HCT116 (cell line): ENCODE data around the gene FBXL17. TPM values are rescaled to one million over a fixed set of nuclear protein-coding genes. Genes with fewer than 3 reads are reported as not detected.

Experiments used
- ATAC-seq: fragments of 200-7000 bp; cut with Tn5 transposase; 2 replicates; pipeline ENCODE4 v1.9.1; 2020; ENCODE audit warnings: mild to moderate bottlenecking, moderate library complexity
- BruUV-seq: library from RNA; stranded (reverse); fragments of 400-500 nt; replicated peaks from 2 replicates; lab custom pipeline; 2021; lab: Mats Ljungman, UMichigan
- CTCF ChIA-PET: fragments of 300-600 bp; sonication (Branson Sonifier 250); formaldehyde crosslinking; loops from one replicate; lab custom pipeline; 2021; ENCODE audit warnings: antibody characterized with exemption; lab: Charles Lee
- POLR2A ChIA-PET: fragments of 300-600, 350-600 bp; sonication (Branson Sonifier 250); formaldehyde crosslinking; loops from one replicate; lab custom pipeline; 2021; ENCODE audit warnings: antibody characterized with exemption; lab: Charles Lee
- RAD21 ChIA-PET, 2 experiments: fragments of 300-600 bp; sonication (Branson Sonifier 250); formaldehyde crosslinking; loops; one replicate each; lab custom pipeline; 2023; ENCODE audit warnings: low total read pairs in 2 of 2; ENCODE audit not compliant: uncharacterized antibody in 2 of 2, unreplicated experiment in 2 of 2, low non-redundant PET in 1 of 2; lab: Charles Lee
- DNase-seq: peaks from one replicate; pipeline ENCODE4 v3.0.0-alpha.2; 2010; ENCODE audit warnings: low read depth, low spot score
- H2AFZ ChIP-seq: fragments of 200-600 bp; shearing (Covaris generic), sonication (generic); 2 replicates; pipeline ENCODE4 v1.6.1; 2017; ENCODE audit warnings: low read depth, mixed run types, mixed read lengths, antibody characterized with exemption, low read length; ENCODE audit not compliant: poor library complexity, severe bottlenecking
- H3K27ac ChIP-seq: 2 replicates; pipeline ENCODE4 v1.5.1; 2012; ENCODE audit warnings: low read depth, low read length
- H3K27me3 ChIP-seq: fragments of 200-600 bp; sonication (generic); 2 replicates; pipeline ENCODE4 v1.6.1; 2016; ENCODE audit warnings: mixed run types, low read length, mixed read lengths; ENCODE audit not compliant: insufficient read depth
- H3K36me3 ChIP-seq, 2 experiments: fragments of 200-500 bp in 1 of 2; fragments of 200-600 bp in 1 of 2; sonication (Bioruptor generic) in 1 of 2; sonication (generic) in 1 of 2; 2 replicates each; pipeline versions ENCODE4 v1.5.1 to v1.6.1; 2014 to 2016; ENCODE audit warnings: low read length in 2 of 2, inconsistent platforms in 1 of 2, mixed read lengths in 1 of 2, mixed run types in 1 of 2; ENCODE audit not compliant: insufficient read depth in 2 of 2, control insufficient read depth in 1 of 2
- H3K4me1 ChIP-seq, 2 experiments: fragments of 200-600 bp in 1 of 2; sonication (generic) in 1 of 2; 2 replicates each; pipeline versions ENCODE4 v1.5.1 to v1.6.1; 2012 to 2017; ENCODE audit warnings: low read length in 2 of 2, inconsistent platforms in 1 of 2, mild to moderate bottlenecking in 1 of 2, mixed read lengths in 1 of 2, mixed run types in 1 of 2, moderate library complexity in 1 of 2; ENCODE audit not compliant: insufficient read depth in 2 of 2, control insufficient read depth in 1 of 2
- H3K4me2 ChIP-seq: fragments of 200-600 bp; sonication (generic); 2 replicates; pipeline ENCODE4 v1.6.1; 2017; ENCODE audit warnings: mixed run types, low read length, mixed read lengths
- H3K4me3 ChIP-seq, 2 experiments: fragments of 200-600 bp in 1 of 2; sonication (generic) in 1 of 2; replicated peaks in 1 of 2; 2 replicates each; pipeline ENCODE4 v1.5.1; 2011 to 2016; ENCODE audit warnings: low read length in 2 of 2, control low read depth in 1 of 2, low read depth in 1 of 2, mild to moderate bottlenecking in 1 of 2, mixed read lengths in 1 of 2, mixed run types in 1 of 2
- H3K79me2 ChIP-seq: fragments of 200-600 bp; sonication (generic); 2 replicates; pipeline ENCODE4 v1.6.1; 2017; ENCODE audit warnings: mild to moderate bottlenecking, mixed run types, low read length, moderate library complexity, mixed read lengths; ENCODE audit not compliant: insufficient read depth
- H3K9ac ChIP-seq: fragments of 200-600 bp; sonication (generic); 2 replicates; pipeline ENCODE4 v1.6.1; 2016; ENCODE audit warnings: low read length, mixed read lengths
- H3K9me2 ChIP-seq: fragments of 200-600 bp; sonication (generic), shearing (Covaris generic); 2 replicates; pipeline ENCODE4 v1.6.1; 2017; ENCODE audit warnings: mixed run types, mild to moderate bottlenecking, moderate library complexity; ENCODE audit not compliant: insufficient read depth
- H3K9me3 ChIP-seq, 2 experiments: fragments of 200-500 bp in 1 of 2; fragments of 200-600 bp in 1 of 2; sonication (Bioruptor generic) in 1 of 2; sonication (generic) in 1 of 2; 2 replicates each; pipeline ENCODE4 v1.6.1; 2014 to 2017; ENCODE audit warnings: low read length in 2 of 2, mixed read lengths in 2 of 2, inconsistent platforms in 1 of 2, low read depth in 1 of 2, mild to moderate bottlenecking in 1 of 2, mixed run types in 1 of 2, moderate library complexity in 1 of 2; ENCODE audit not compliant: control insufficient read depth in 1 of 2, insufficient read depth in 1 of 2
- H4K20me1 ChIP-seq: fragments of 200-600 bp; sonication (generic), shearing (Covaris generic); 2 replicates; pipeline ENCODE4 v1.6.1; 2017; ENCODE audit warnings: mixed run types, mild to moderate bottlenecking, moderate library complexity; ENCODE audit not compliant: insufficient read depth
- ELF1 ChIP-seq: IDR thresholded peaks from 2 replicates; pipeline ENCODE4 v1.6.1; 2012; ENCODE audit warnings: low read depth, borderline replicate concordance
- EZH2 ChIP-seq: fragments of 200-600 bp; sonication (generic); IDR thresholded peaks from 2 replicates; pipeline ENCODE4 v1.6.1; 2017; ENCODE audit warnings: antibody characterized with exemption, mixed run types
- FOSL1 ChIP-seq: IDR thresholded peaks from 2 replicates; pipeline ENCODE4 v1.6.1; 2012; ENCODE audit warnings: low read depth
- POLR2A ChIP-seq: IDR thresholded peaks from 2 replicates; pipeline ENCODE4 v1.7.0; 2011; ENCODE audit warnings: borderline replicate concordance; ENCODE audit not compliant: insufficient read depth, insufficient read length; ENCODE audit errors: extremely low read depth
- RAD21 ChIP-seq: IDR thresholded peaks from 2 replicates; pipeline ENCODE4 v1.6.1; 2012; ENCODE audit warnings: low read depth, mild to moderate bottlenecking
- SIN3A ChIP-seq: IDR thresholded peaks from 2 replicates; pipeline ENCODE4 v1.6.1; 2012; ENCODE audit warnings: low read depth
- SP1 ChIP-seq: IDR thresholded peaks from 2 replicates; pipeline ENCODE4 v1.6.1; 2012; ENCODE audit warnings: low read depth
- SRF ChIP-seq: IDR thresholded peaks from 2 replicates; pipeline ENCODE4 v1.6.1; 2012; ENCODE audit warnings: low read depth
- TCF7L2 ChIP-seq: IDR thresholded peaks from 2 replicates; pipeline ENCODE4 v1.7.0; 2011; ENCODE audit warnings: borderline replicate concordance, inconsistent platforms; ENCODE audit not compliant: insufficient read depth, insufficient read length; ENCODE audit errors: extremely low read depth
- ZBTB33 ChIP-seq: IDR thresholded peaks from 2 replicates; pipeline ENCODE4 v1.6.1; 2011; ENCODE audit warnings: mild to moderate bottlenecking, low read length, moderate library complexity; ENCODE audit not compliant: insufficient replicate concordance; ENCODE audit errors: extremely low read depth
- ZFX ChIP-seq: fragments of 450-650 bp; IDR thresholded peaks from 2 replicates; pipeline ENCODE4 v1.6.1; 2017
- intact Hi-C: fragments of 100-400 bp; cut with micrococcal nuclease; formaldehyde crosslinking; loops from 2 replicates; pipeline ENCODE4 v1.10.0; 2022
- total RNA-seq: library from RNA; stranded (reverse); gene quantifications from one replicate; pipeline ENCODE4 v1.2.1, GENCODE V29; 2021; ENCODE audit not compliant: unreplicated experiment
- TF ChIP-seq, protein P1 (sequence below): IDR thresholded peaks from 2 replicates; pipeline ENCODE4 v1.6.1; 2012
- TF ChIP-seq, protein P2 (sequence below): IDR thresholded peaks from 2 replicates; pipeline ENCODE4 v1.6.1; 2012

Gene FBXL17
- total RNA-seq, 1 experiment from 2014 or later: 9.4 TPM

- TF ChIP-seq POLR2A (no peak), SRF (no peak), FOSL1 (no peak), ZFX (no peak), RAD21 (no peak)
- TF ChIP-seq, protein P1, sequence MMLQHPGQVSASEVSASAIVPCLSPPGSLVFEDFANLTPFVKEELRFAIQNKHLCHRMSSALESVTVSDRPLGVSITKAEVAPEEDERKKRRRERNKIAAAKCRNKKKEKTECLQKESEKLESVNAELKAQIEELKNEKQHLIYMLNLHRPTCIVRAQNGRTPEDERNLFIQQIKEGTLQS: no peak
- TF ChIP-seq, protein P2, sequence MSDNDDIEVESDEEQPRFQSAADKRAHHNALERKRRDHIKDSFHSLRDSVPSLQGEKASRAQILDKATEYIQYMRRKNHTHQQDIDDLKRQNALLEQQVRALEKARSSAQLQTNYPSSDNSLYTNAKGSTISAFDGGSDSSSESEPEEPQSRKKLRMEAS: no peak
Measured at GRCh38 chr5:107858324-107858723, 523.6 kb downstream of the FBXL17 start (continued).

DNA sequence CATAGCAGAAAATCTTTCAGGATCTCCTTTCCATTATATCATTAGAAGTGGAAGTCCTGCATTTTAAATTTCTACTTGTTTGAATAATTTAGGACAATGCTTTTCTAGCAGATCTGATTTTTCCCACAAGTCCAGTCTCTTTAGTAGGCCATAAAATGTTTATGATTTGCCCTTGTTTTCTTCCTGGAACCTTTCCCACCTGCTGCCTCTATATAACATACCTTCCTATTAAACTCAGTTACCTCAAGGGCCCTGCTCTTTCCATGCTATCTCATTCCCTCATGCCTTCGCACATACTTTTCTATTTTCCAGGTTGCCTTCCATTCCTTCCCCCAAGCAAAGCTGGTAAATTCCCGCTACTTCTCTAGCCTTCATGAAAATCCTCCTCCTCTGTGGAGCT is 524.1 kb downstream of the FBXL17 start:
- no peaks in the 10 kb centered on the region for H3K9me2 ChIP-seq
- ATAC-seq: no peak
- H3K79me2 ChIP-seq: no peaks in the 10 kb centered on the region
- H3K9me3 ChIP-seq: no peaks in the 10 kb centered on the region
- H3K4me3 ChIP-seq: no peak overlapping the region
- intact Hi-C loops: no loop called here
- POLR2A ChIA-PET: no interaction called here
- H3K9ac ChIP-seq: no peak overlapping the region
- no peak overlapping the region for H3K4me2 ChIP-seq
- no peaks in the 10 kb centered on the region for H3K36me3 ChIP-seq
- TF ChIP-seq EZH2 (no peak), TCF7L2 (no peak), ZBTB33 (no peak), ZFX (no peak), SRF (no peak), ELF1 (no peak), SP1 (no peak), SIN3A (no peak)
- TF ChIP-seq, protein P1: no peak
- TF ChIP-seq, protein P2: no peak
- CTCF ChIA-PET: no interaction called here
- RAD21 ChIA-PET: no interaction called here
- H3K27me3 ChIP-seq: no peaks in the 10 kb centered on the region
- no peak for DNase-seq
- H3K4me1 ChIP-seq: no peaks in the 10 kb centered on the region
- BruUV-seq: no TSS peak
- H3K27ac ChIP-seq: no peak overlapping the region
- H4K20me1 ChIP-seq: no peaks in the 10 kb centered on the region
- H2AFZ ChIP-seq: no peak overlapping the region
